H1 (cell line): ENCODE results near the gene PRKCH.

Source experiments
- ATF2 ChIP-seq: IDR thresholded peaks from 2 replicates; pipeline ENCODE4 v1.6.1; 2012; ENCODE audit warnings: low read length, inconsistent platforms
- BCL11A ChIP-seq, 2 experiments: IDR thresholded peaks; one replicate each; pipeline ENCODE4 v1.6.1; 2011; ENCODE audit warnings: low read depth in 2 of 2, low read length in 2 of 2, mild to moderate bottlenecking in 2 of 2
- CHD1 ChIP-seq: IDR thresholded peaks from 2 replicates; pipeline ENCODE4 v1.6.1; 2012; ENCODE audit warnings: low read depth, low read length, improper control_type of control experiment
- CTCF ChIP-seq, 3 experiments: IDR thresholded peaks; 1 replicate in 2 of 3; 2 replicates in 1 of 3; pipeline versions ENCODE4 v1.5.1 to v1.6.1; 2011; ENCODE audit warnings: low read length in 3 of 3, mild to moderate bottlenecking in 3 of 3, inconsistent platforms in 2 of 3, low read depth in 1 of 3, moderate library complexity in 1 of 3; ENCODE audit not compliant: insufficient read depth in 1 of 3; ENCODE audit errors: control extremely low read depth in 1 of 3
- EP300 ChIP-seq, 2 experiments: IDR thresholded peaks; 1 replicate in 1 of 2; 2 replicates in 1 of 2; pipeline ENCODE4 v1.6.1; 2011 to 2012; ENCODE audit warnings: low read depth in 2 of 2, low read length in 2 of 2, mild to moderate bottlenecking in 2 of 2, borderline replicate concordance in 1 of 2, inconsistent platforms in 1 of 2, moderate library complexity in 1 of 2
- EZH2 ChIP-seq: fragments of 200-600 bp; sonication (generic); IDR thresholded peaks from 2 replicates; pipeline ENCODE4 v1.7.1; 2012; ENCODE audit warnings: low read depth, mild to moderate bottlenecking, moderate library complexity, low read length, inconsistent platforms; ENCODE audit not compliant: severe bottlenecking
- POLR2A ChIP-seq, 2 experiments: IDR thresholded peaks; 1 replicate in 1 of 2; 2 replicates in 1 of 2; pipeline ENCODE4 v1.6.1; 2011; ENCODE audit warnings: low read depth in 2 of 2, low read length in 2 of 2, mild to moderate bottlenecking in 2 of 2; ENCODE audit errors: control extremely low read depth in 1 of 2
- SP1 ChIP-seq: IDR thresholded peaks from 2 replicates; pipeline ENCODE4 v1.6.1; 2011; ENCODE audit warnings: low read depth, low read length
- SP4 ChIP-seq: IDR thresholded peaks from 2 replicates; pipeline ENCODE4 v1.6.1; 2012; ENCODE audit warnings: low read length, inconsistent platforms
- TAF1 ChIP-seq: IDR thresholded peaks from 2 replicates; pipeline ENCODE4 v1.6.1; 2011; ENCODE audit warnings: mild to moderate bottlenecking, low read depth, low read length

- TF ChIP-seq POLR2A (IDR thresholded peaks at IDR 0.05; ENCODE audit: control extremely low read depth in 1 of 2, low read depth in 2 of 2, low read length in 2 of 2) (no peak), EP300 (IDR thresholded peaks at IDR 0.05; ENCODE audit: borderline replicate concordance in 1 of 2, low read depth in 2 of 2, low read length in 2 of 2) (no peak), ATF2 (no peak), TAF1 (no peak), CTCF (IDR thresholded peaks at IDR 0.05; ENCODE audit: control extremely low read depth in 1 of 3, insufficient read depth in 1 of 3, low read depth in 1 of 3, low read length in 3 of 3) (no peak), SP1 (no peak), EZH2 (no peak), SP4 (no peak), BCL11A (IDR thresholded peaks at IDR 0.05; ENCODE audit: low read depth in 2 of 2, low read length in 2 of 2) (no peak), CHD1 (no peak)
Measured at GRCh38 chr14:61455351-61455750, 134.0 kb downstream of the PRKCH start.
